ENCODE measurements around the gene CDK3. TPM values are rescaled to one million over a fixed set of nuclear protein-coding genes. Genes with fewer than 3 reads are reported as not detected.

Gene CDK3
- total RNA-seq, 1 experiment from 2014 or later, result 1.9 TPM

DNA sequence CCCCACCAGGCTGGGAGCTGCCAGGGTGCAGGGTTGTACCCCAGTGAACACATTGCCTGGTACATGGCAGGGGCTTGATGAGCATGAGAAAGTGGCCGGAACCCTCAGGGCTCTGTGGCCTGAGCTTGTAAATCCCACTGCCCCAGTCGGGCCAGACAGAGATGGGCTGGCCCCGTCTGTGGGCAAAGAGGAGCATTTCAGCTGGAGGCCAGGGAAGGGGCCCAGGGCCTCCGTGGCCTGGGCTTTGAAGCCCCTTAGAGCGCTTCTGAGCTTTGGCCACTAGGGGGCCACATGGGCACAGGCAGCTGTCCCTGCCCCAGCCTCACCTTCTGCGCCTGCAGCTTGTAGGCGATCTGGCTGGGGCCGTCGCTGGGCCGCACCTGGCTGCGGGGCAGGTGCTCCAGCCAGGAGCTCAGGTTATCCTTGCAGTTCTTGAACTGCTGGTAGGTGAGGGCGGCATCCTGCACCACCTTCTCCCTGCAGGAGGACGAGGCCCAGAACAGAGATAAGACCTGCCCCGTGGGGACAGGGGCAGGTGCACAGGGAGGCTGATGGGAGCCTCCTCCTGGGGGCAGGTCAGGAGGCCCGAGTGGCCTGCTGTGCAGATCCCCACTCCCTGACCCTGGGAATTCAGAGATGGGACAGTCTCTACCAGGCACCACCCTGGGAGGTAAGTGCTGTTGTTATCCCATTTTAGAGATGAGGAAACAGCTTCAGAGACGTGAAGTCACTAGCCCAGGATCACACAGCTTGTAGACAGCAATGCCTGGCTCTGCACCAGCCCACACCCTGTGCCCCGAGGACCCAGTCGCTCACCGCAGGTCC, 13.7 kb downstream of the CDK3 start:
- peak; percentile 61 for DNase-seq (ENCODE audit: low spot score)

DNA sequence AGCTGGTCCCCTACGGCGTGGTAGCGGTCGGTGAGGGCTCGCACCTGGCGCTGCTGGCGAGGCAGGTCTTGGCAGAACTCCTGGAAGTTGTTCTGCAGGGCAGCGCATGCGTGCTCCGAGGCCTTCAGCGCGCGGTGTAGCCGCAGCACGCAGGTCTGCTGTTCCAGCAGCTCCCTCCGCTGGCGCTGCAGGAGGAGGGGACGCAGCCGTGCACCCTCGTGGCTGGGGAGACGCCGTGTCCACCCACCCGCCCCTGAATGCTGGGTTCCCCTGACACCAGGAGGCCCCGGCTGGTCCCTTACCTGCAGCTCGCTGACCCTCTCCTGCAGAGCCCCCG, 14.2 kb downstream of the CDK3 start:
- no peak for DNase-seq (ENCODE audit: low spot score)

DNA sequence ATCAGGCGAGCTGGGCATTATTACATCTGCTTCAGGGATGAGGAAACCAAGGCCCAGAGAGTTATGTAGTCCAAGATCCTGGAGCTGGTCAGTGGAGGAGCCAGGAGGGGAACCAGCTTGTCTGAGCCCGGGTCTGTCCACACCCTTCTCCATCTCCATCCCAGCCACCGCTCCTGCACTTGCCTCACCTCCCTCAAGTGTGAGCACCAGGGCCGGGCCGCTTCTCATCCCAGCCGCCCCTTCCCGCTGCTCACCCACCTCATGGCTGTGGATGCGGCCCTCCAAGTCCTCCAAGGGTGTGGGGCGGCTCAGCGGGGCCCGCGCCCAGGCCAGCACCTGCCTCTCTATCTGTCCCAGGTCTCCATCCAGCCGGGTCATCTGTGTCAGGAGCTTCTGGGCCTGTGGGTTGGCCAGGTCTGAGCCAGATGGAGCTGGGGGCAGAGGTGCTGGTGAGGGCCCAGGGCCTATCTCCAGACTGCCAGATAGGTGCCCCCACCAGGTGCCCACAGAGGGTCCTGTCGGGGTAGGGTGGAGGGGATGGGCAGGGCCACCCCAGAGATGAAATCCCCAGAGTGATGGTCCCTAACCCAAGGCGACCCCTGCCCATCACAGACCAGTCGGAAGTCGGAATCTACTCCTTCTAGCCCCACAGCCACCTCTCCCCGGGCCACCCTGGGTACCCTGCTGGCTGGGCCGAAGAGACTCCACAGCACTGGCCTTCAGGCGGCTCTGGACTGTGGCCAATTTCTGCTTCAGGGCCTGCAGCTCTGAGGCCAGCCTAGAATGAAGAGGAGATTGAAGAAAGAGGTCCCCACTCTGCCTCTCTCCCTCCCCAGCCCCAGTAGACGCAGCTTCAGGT, 17.1 kb downstream of the CDK3 start:
- no peak for DNase-seq (ENCODE audit: low spot score)

DNA sequence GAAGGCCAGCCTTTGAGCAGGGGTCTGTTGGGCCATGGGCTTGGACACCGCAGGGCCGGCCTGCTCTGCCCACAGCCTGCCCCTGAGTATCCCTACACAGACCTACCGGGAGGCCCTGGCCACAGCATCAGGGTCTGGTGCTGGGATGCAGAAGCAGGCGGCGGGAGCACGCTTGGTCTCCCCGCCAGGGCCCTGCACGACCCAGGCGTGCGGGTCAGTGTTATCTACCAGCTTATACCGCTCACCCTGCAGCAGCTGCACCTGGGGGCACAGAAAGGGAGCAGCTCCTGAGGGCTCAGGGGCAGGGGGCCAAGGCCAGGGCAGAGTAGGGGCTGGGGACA, 17.7 kb downstream of the CDK3 start:
- no peak for DNase-seq (ENCODE audit: low spot score)

DNA sequence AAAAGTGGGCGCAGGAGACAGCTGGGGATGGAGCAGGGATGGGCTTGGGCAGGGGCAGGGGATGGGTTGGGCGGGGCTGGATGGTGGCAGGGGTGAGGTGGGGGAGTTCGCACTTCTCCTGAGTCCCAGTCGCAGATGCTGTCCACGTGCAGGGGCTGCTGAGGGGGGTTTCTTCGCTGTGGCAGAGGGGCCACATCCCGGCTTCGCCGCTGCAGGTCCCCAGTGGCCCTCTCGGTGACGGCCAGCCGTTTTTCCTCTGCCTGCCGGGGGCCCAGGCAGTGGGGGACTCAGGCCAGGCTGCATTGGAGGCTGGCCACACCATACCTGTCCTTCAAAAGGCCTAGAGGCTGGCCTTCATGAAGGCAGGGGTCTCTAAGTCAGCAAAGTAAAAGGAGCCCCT, 18.1 kb downstream of the CDK3 start:
- DNase-seq (ENCODE audit: low spot score), result no peak

DNA sequence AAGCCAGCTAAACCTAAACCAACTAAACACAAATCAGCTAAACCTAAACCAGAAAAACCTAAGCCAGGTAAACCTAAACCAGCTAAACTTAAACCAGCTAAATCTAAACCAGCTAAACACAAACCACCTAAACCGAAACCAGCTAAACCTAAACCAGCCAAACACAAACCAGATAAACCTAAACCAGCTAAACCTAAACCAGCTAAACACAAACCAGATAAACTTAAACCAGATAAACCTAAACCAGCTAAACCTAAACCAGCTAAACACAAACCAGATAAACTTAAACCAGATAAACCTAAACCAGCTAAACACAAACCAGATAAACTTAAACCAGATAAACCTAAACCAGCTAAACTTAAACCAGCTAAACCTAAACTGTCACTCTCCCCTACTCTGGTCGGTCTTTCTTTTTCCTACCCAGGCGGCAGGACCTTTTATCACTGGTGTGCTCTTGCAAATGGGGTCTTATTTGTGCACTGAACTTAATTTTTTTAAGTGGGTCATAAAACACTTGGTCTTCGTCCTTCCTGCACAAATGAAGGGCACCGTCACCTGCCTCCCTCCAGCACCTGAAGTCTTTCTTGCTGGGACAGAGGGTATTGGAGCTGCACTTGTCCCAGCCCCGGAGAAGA, 19.3 kb downstream of the CDK3 start:
- DNase-seq (ENCODE audit: low spot score), result no peak

DNA sequence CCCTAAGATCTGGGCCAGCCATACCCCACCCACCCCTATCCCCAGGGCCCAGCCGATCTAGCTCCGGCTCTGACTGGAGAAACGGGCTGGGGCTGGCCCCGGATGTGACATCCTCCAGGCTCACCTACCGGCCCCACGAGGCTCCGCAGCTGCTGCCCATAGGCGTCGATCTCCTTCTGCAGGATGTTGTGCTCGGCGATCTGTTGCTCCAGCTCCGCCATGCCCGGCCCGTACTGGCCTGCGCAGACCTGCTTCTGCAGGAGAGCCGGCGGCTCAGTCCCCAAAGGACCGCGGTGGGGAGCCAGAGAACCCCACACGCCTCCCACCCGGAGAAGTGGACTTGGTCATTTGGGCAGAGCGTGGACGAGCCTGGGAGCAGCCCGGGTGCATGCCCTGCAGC, 21.6 kb downstream of the CDK3 start:
- no peak for DNase-seq (ENCODE audit: low spot score)

DNA sequence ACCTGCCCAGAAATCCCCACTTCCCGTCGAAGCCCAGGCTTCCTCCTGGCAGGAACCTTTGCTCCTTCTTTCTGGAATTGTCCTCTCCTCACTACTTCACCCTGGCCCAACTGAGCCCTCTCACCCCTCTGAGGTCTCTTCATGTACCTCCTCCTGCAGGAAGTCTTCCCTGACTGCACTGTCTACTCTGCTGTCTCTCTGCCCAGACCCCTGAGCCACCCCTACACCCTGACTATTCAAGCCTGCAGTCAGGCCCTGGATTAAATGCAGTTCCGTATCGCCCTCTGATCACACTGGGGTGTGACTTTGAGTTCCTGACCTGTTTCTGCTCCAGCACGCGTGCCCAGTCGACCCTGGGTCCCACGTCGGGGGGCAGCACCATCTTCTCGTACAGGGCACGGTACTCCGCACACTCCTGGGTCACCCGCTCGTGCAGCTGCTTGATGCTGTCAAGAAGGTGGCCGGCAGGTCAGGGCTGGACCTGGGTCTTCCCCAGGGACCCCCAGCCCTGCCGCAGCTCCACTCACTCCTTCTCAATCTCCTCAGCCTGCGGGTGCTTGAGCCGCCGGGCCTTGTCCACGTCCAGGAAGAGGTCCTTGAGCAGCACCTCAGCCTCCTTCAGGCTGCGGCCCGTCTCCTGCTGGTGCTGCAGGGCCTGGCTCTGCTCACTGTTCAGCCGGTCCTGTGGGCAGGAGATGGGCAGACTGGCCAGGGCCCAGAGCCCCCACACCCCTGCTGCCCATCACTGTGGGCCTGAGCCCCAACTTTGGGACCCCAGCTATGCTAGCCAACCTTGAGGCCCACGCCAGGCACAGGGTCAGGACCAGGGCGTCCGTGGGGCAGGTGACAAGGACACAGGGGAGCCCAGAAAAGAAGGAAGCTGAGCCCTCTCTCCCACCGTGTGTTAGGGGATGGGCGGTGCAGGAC, 22.6 kb downstream of the CDK3 start:
- DNase-seq (ENCODE audit: low spot score), result no peak

- DNase-seq (ENCODE audit: low spot score), result no peak
These were observed 23.2 kb downstream of the CDK3 start for GRCh38 chr17:76023900-76024237.

- DNase-seq (ENCODE audit: low spot score), result no peak
These were observed 23.7 kb downstream of the CDK3 start for GRCh38 chr17:76024353-76024752.

DNA sequence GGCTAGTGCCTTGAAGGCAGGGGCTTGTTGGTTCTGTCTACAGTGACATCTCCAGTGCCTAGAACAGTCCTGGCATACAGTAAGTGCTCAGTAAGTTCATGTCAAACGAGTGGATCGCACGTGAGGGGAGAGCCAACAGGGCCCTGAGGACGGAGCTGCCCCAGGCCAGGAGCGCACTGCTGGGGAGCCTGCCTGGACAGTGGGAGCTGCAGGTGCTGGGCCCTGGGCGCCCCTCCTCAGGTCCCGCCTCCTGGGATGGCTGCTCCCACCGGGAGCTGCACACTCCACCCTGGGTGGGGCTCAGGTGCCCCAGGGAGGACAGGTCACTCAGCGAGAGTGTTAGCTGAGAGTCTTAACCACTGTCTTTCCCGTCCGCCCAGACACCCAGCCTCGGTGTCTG, 24.6 kb downstream of the CDK3 start:
- DNase-seq (ENCODE audit: low spot score), result no peak

DNA sequence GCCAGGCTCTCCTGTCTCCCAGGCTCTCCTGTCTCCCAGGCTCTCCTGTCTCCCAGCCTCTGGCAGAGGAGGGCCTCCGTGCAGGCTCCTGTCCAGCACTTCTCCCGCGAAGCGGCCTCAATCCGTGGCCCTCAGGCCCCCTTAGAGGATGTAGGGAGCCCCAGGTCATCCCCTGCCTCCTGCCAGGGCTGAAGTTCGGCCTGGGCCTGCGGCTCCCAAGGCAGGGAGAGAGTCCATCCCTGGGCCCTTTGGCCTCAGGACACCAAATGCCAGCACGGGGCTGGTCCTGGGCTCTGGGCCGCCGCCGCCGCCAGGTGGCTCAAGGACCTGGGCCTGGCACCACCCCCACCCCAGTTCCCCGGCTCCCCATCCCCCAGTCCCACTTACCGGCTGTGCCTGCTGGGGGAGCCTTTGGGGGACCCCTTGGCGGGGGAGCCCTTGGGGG, 26.1 kb downstream of the CDK3 start:
- DNase-seq (ENCODE audit: low spot score), result no peak

GRCh38 chr17:76027159-76027839, 26.6 kb downstream of the CDK3 start, which contains the start of gene EVPL:
TSS of gene EVPL (minus strand) at chr17:76027306. CDS start at chr17:76027198, 108 bp downstream.
- no peak for DNase-seq (ENCODE audit: low spot score)

- DNase-seq (ENCODE audit: low spot score), result no peak
These were observed 31.6 kb downstream of the CDK3 start for GRCh38 chr17:76032073-76032779.

DNA sequence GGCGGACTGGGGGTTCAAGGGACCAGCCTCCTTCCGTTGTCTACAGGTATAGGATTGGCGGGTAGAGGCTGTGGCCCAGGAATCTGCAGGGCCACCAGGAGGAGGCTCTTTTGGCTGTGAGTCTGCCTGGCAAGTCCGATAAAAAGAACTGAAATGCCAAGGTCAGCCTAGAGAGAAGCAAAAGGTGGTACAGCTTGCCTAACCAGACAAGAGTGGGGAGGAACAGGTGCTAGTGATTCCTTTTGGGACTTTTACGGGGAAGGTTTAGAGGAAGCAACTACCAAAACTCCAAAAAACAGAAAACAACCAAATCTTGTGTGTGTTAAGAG, 32.1 kb downstream of the CDK3 start:
- DNase-seq (ENCODE audit: low spot score), result no peak

DNA sequence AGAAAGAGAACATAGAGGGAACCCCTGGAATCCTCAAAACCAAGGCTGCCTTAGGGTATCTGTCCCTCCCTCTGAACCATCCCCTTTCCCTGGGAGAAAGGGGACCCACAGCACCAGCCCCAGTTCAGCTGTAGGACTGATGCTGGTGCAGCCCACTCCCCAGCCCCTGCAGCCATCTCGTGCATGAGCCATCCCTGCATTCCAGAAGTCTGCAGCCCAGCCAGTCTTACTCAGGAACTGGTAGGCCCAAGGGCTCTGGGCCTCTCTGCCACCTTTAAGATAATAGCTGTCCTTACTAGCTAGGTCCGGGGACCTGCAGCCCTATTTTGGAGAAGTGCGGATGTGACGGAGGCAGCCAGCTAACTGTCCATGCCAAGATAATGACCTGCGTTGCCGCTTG, 32.5 kb downstream of the CDK3 start:
- DNase-seq (ENCODE audit: low spot score), result no peak

DNA sequence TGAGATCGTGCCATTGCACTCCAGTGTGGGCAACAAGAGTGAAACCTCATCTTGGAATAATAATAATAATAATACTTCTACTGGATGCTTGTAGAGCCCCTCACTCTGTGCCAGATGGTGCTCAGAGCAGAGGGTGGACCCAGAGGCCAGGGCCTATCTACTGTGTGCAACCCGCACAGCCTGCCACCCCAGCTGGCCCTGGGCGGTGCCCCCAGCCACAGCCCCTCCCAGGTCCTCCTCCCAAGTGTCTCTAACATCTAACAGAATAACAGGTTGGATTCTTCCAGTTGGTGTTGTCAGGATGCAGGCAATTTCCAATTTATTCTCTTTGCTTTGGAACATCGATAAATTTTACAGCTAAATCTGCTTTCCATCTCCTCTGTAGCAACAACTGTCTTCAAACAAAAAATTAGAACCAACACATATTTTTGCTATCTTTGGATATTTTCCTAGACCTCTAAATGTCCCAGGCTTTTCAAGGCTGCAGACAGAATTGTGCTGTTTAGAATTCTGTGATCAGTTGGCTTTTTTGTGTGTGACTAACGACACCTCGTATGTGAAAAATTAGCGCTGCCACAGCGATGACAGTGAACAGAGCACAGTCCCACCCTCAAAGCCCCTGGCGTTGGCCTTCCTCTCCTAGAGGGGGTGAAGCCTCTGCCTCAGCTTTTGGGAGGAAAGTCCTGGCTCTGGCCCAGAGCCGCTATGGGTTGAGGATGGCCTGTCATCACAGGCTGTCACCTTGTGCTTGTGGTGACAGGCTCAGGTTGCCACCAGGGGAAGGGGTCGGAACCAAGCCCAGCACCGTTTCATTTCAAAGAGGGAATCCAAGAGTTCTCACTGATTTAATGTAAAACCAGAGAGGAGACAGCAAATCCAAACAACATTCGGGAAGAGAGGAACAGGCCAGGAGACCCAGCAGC, 34.0 kb downstream of the CDK3 start:
- no peak for DNase-seq (ENCODE audit: low spot score)

- no peak for DNase-seq (ENCODE audit: low spot score)
These were observed 36.0 kb downstream of the CDK3 start for GRCh38 chr17:76036497-76037261.

DNA sequence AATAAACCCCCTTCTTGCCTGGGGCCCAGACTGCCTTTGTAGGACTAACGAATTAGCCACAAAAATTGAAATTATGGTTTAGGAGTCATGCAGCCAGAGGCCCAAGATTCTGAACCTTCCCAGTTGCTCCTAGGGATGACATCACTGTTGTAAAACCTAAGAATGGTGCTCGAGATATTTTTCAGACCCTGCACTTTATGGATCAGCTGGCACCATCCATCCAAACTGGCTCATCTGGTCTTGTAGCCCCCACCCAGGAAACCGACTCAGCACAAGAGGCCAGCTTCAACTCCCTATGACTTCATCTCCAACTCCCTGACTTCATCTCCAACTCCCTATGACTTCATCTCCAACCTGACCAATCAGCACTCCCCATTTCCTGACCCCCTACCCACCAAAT, 37.4 kb downstream of the CDK3 start:
- no peak for DNase-seq (ENCODE audit: low spot score)
